Motor neuron (in vitro differentiated cells): ENCODE data around the gene CFDP1. TPM values are rescaled to one million over a fixed set of nuclear protein-coding genes. Genes with fewer than 3 reads are reported as not detected.
"Not testable (repeated sequence)": the region's sequence is repeated elsewhere in the genome, so short reads cannot be mapped to it uniquely, and the experiment has no call there.

Experiments
- ATAC-seq, 8 experiments: fragments of 200-7000 bp; cut with Tn5 transposase; replicated peaks in 6 of 8; 2 replicates each; pipeline ENCODE4 v1.8.0; 2021; ENCODE audit warnings: mild to moderate bottlenecking in 8 of 8, moderate library complexity in 8 of 8
- H3K27ac ChIP-seq, 2 donors: fragments of 250-450 bp; sonication (Bioruptor Pico); 2 replicates each; pipeline ENCODE4 v1.9.0; 2021; ENCODE audit warnings: antibody characterized with exemption in 2 of 2, mild to moderate bottlenecking in 2 of 2, moderate library complexity in 1 of 2
- H3K4me1 ChIP-seq, 2 donors: fragments of 250-450 bp; sonication (Bioruptor Pico); replicated peaks in 1 of 2; 2 replicates each; pipeline ENCODE4 v1.6.1; 2021; ENCODE audit warnings: antibody characterized with exemption in 2 of 2, mild to moderate bottlenecking in 2 of 2, moderate library complexity in 1 of 2
- H3K4me3 ChIP-seq, 5 donors: fragments of 250-450 bp; sonication (Bioruptor Pico); 2 replicates each; pipeline ENCODE4 v1.9.0; 2021; ENCODE audit warnings: antibody characterized with exemption in 5 of 5, mild to moderate bottlenecking in 5 of 5, moderate library complexity in 4 of 5
- WGBS, 10 experiments: fragments of 450-650 bp; shearing (Covaris generic); methylation state at CpG; one replicate each; pipeline ENCODE4 v1.0.0; 2022; 5-methylcytosine and 5-hydroxymethylcytosine counted together
- in situ Hi-C, 9 experiments: fragments of 400-800 bp; cut with MboI; loops; one replicate each; pipeline ENCODE4 v1.15.0; 2021; ENCODE audit warnings: low sequenced_read_pairs in 9 of 9, low pct_unique_long_range_greater_than_20kb in 2 of 9; ENCODE audit not compliant: unreplicated experiment in 9 of 9
- total RNA-seq, 8 experiments: library from RNA; unstranded; fragments of 300-600 nt; gene quantifications; 2 replicates each; pipeline versions ENCODE4 v1.2.3 to v1.2.4, GENCODE V29; 2022

The CFDP1 gene
- total RNA-seq, 8 experiments from 2014 or later: 43.5 to 130 (median 107) TPM

DNA sequence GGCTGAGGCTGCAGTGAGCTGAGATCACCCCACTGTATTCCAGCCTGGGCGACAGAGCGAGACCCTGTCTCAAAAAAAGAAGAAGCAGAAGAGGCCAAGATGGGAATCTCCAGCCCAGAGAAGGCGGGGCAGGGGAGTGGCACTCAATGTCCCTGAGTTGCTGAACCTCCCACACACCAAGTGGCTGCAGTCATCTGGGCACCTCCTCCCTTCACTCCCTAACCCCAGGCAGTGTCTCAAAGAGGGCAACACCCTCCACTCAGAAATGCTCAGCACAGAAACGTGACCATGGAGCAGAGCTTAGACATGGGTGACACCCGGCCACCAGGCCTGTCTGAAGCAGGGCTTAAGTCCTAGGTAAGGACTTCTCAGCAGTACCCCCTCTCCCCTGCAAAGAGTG lies 145.6 kb downstream of the CFDP1 start:
- ATAC-seq: peak in 3 of 8 experiments; percentile 96 to 98 (median 98)

DNA sequence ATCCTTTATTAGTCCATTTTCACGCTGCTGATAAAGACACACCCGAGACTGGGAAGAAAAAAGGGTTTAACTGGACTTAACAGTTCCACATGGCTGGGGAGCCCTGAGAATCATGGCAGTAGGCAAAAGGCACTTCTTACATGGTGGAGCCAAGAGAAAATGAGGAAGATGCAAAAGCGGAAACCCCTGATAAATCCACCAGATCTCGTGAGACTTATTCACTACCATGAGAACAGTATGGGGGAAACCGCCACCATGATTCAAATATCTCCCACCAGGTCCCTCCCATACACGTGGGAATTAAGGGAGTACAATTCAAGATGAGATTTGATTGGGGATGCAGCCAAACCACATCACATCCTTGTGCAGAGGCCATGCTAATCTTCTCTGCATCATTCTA lies 146.9 kb downstream of the CFDP1 start:
- no peak overlapping the region for H3K27ac ChIP-seq
- H3K4me1 ChIP-seq: peaks cover 11 to 13% of the 10 kb centered on the region in 2 donors
- ATAC-seq: no peak
- 56 to 100% (median 89%) methylated on average over 1 to 6 of the region's 6 CpGs for WGBS, 10 experiments
- no peak overlapping the region for H3K4me3 ChIP-seq
- in situ Hi-C loops: no loop called here

More for the DNA sequence above, 145.6 kb downstream of the CFDP1 start:
- Histone ChIP-seq H3K4me3 (no peak overlapping the region), H3K27ac (no peak overlapping the region), H3K4me1 (peaks cover 6% of the 10 kb centered on the region in 2 donors)
- 40 to 100% (median 100%) methylated on average over 2 to 3 of the region's 5 CpGs; no CpG with 5 or more reads in 7 of the 10 experiments for WGBS, 10 experiments
- in situ Hi-C loops: no loop called here

DNA sequence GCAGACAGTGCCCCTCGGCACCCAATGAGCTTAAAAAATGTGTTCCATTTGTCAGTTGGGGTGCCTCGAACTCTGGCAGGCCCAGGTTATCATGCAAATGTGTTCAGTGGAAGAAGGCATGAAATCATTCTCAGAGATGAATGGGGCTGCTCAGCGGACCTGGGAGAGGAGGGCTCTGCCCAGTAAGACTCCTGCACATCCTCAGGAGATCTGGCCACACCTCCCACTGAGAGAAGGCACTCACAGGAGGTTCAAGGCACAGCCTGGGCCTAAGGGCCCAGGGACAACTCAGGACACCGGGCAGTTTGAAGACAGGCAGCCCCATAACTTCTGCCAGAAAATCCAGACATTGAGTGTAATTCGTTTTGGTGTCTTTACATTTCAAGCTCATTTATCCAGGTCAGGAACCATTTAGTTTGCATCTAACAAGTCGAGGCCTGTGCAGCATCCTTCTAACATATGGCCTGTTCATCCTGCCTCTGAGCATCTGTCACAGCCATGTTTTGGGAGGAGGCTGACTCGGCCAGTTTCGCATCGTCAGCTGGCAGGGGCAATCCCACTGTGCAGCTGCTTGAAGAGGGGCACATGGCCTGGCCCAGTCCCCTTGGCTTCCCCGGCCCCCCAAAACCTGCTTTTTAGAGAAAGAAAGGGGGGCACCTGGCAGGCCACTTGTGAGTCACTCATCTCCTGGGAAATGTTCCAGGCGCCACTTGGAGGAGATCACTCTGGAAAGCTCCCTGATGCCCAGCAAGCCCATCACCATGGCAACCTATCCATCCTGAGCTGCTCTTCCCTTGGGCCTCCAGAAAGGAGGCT lies 150.6 kb downstream of the CFDP1 start:
- H3K4me3 ChIP-seq: no peak overlapping the region
- peak in 5 of 8 experiments; percentile 36 to 53 (median 42) for ATAC-seq
- peaks cover 11 to 13% of the 10 kb centered on the region in 2 donors for H3K4me1 ChIP-seq
- in situ Hi-C loops: no loop called here
- WGBS, 10 experiments: 50 to 100% (median 95%) methylated on average over 1 to 3 of the region's 11 CpGs; no CpG with 5 or more reads in 4 of the 10 experiments
- peak overlapping the region in 1 of 2 donors; percentile 70 for H3K27ac ChIP-seq

DNA sequence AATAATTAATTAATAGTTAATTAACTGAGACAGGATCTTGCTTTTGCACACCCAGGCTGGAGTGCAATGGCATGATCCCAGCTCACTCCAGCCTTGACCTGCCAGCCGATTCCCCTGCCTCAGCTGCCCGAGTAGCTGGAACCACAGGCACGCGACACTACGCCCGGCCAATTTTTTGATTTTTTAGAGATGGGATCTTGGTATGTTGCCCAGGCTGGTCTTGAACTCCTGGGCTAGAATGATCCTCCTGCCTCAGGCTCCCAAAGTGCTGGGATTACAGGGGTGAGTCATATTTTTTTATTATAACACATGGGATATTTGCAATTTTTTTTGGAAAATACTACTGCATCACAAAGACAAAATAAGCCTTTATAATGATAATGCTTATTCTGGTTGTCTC lies 151.5 kb downstream of the CFDP1 start:
- WGBS, 10 experiments: 100% methylated on average over 3 of the region's 6 CpGs; no CpG with 5 or more reads in 9 of the 10 experiments
- Histone ChIP-seq H3K4me3 (no peak overlapping the region), H3K4me1 (peaks cover 11 to 13% of the 10 kb centered on the region in 2 donors), H3K27ac (no peak overlapping the region)
- ATAC-seq: no peak
- in situ Hi-C loops: no loop called here

DNA sequence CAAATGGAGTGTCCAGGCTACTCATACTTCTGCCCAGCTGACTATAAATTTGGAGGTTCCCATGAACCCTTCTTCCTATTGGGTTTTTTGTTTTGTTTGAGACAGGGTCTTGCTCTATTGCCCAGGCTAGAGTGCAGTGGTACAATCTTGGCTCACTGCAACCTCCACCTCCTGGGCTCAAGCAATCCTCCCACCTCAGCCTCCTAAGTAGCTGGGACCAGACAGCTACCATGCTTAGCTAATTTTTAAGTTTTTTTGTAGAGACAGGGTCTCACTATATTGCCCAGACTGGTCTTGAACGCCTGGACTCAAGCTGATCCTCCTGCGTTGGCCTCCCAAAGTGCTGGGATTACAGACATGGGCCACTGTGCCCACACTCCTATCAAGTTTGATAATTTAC lies 152.3 kb downstream of the CFDP1 start:
- H3K27ac ChIP-seq, in situ Hi-C loops: not testable (repeated sequence)

DNA sequence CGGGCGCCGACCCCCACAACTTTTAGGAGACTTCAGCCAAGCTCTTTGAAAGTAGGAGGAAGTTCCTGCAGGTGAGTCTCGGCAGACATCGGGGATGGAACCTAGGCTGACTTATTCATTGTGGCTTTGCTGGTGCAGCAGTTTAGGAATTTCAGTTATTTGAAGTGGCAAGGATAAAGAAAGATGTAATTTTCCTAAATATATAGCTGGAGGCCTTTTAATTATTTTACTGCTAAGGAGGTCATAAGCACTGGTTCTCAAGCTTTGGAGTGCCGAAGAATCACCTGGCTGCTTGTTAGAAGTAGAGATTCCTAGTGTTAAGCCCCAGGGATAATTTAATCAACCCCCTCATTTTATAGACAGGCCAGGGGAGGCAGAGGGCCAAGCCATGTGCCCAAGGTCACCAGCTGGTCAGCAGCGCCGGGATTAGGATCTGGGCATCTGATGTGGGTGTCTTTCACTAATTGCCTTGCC lies 152.9 kb downstream of the CFDP1 start:
- Histone ChIP-seq H3K4me3 (no peak overlapping the region), H3K4me1 (peaks cover 11 to 13% of the 10 kb centered on the region in 2 donors), H3K27ac (no peak overlapping the region)
- in situ Hi-C loops: no loop called here
- WGBS, 10 experiments: 80 to 100% (median 90%) methylated on average over 1 to 8 of the region's 8 CpGs; no CpG with 5 or more reads in 1 of the 10 experiments
- no peak for ATAC-seq

More for the DNA sequence above, 152.3 kb downstream of the CFDP1 start:
- not testable (repeated sequence) for ATAC-seq, H3K4me3 ChIP-seq
- H3K4me1 ChIP-seq: peaks cover 11 to 13% of the 10 kb centered on the region in 2 donors
- WGBS, 10 experiments: 100% methylated on average over 1 to 2 of the region's 2 CpGs; no CpG with 5 or more reads in 6 of the 10 experiments

DNA sequence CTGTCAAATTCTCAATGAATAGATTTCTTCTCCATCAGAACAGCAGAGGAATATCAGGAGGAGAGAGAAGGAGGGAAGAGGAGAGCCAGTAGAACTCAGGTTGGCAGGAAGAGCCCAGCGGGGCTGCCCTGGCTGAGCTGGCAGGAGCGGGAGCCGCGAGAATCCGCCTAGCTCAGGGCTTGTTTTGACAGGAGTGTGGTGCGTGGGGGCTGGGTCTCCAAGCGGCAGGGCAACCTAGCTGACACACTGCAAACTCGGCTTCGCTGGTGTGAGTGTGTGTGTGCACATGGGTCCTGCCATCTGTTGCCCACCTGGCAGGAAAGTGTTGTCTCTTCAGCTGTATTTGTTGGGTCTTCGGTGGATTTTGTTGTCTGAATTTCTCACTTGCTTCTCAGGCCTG lies 154.0 kb downstream of the CFDP1 start:
- 11 to 80% (median 50%) methylated on average over 1 to 10 of the region's 10 CpGs; no CpG with 5 or more reads in 3 of the 10 experiments for WGBS, 10 experiments
- ATAC-seq: peak in 2 of 8 experiments; percentile 38 to 65
- no peak overlapping the region for H3K27ac ChIP-seq

DNA sequence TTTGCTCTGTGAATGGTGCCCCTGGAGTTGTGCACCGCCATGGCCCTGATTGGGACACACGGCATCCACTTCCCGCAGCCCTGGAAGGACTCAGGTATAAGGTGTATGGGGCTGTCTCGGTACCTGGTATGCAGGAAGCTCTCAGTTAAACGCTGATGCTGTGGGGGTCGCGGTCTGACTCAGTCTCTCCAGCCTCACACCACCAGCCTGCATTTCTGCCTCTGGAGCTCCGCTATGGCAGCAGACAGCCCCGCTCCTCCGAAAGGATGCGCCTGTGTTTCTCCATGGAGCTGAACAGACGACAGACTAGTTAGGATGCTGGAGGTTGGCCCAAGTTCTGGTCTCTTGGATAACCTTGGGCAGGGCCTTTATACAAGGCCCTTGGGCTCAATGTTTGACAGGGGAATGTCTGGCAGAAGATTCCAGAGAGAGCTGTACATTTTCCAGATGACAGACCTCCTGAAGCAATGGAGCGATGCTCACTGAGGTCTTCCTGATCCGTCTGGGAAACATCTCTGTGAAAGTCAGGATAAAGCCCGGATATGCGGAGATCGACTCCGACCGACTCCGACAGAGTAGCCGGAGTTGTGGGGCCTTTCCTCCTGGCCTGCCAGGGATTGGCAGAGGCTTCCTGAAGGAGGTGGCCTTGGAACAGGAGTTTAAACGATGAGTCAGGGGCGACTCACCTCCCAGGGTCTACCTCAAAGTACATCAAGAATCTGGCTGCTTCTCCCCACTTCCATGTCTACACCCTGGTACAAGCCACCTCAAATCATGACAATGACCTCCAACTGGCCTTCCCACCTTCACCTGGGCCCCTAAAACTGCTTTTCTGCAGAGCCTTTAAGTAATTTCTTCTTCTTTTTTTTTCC lies 160.0 kb downstream of the CFDP1 start:
- in situ Hi-C loops: no loop called here
- ATAC-seq: no peak
- 40 to 93% (median 87%) methylated on average over 1 to 17 of the region's 23 CpGs; no CpG with 5 or more reads in 6 of the 10 experiments for WGBS, 10 experiments

More for the DNA sequence above, 154.0 kb downstream of the CFDP1 start:
- peaks cover 11 to 13% of the 10 kb centered on the region in 2 donors for H3K4me1 ChIP-seq
- in situ Hi-C loops: no loop called here
- no peak overlapping the region for H3K4me3 ChIP-seq

DNA sequence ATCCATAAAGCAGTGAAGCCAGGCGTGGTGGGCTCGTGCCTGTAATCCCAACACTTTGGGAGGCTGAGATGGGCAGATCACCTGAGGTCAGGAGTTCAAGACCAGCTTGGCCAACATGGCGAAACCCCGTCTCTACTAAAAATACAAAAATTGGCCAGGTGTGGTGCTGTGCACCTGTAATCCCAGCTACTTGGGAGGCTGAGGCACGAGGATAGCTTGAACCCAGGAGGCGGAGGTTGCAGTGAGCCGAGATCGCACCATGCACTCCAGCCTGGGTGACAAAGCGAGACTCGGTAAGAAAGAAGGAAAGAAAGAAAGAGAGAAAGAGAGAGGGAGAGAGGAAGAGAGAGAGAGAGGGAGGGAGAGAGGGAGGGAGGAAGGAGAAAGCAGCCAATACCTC lies 160.7 kb downstream of the CFDP1 start:
- H3K27ac ChIP-seq: peak overlapping the region in 1 of 2 donors; percentile 58
- in situ Hi-C loops, ATAC-seq, H3K4me3 ChIP-seq: not testable (repeated sequence)
- H3K4me1 ChIP-seq: peaks cover 9 to 10% of the 10 kb centered on the region in 2 donors
- 88 to 100% (median 94%) methylated on average over 2 to 6 of the region's 10 CpGs; no CpG with 5 or more reads in 3 of the 10 experiments for WGBS, 10 experiments

More for the DNA sequence above, 160.0 kb downstream of the CFDP1 start:
- Histone ChIP-seq H3K4me1 (peaks cover 9 to 10% of the 10 kb centered on the region in 2 donors), H3K4me3 (no peak overlapping the region), H3K27ac (no peak overlapping the region)

DNA sequence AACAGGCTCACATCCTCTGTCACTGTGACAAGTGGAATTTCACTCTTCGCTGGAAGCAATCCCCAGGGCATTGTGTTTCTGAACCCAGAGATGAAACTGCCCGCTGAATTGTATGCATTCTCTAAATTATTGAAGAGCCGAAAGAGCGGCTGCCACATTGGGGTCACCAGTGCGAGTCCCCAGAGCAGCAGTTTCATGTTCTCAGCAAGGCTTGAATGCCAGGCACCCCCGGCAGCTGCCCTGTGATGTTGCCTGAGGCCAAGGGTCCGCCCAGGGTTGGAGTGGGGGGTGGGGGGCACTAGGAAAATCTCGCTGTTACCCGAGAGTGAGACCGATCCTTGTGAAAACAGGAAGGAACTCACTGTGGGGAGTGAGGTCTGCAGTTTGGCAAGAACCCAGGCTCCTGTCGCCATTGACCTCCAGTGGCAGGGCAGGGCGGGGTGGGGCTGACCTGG lies 161.2 kb downstream of the CFDP1 start:
- 18 to 100% (median 80%) methylated on average over 1 to 3 of the region's 12 CpGs; no CpG with 5 or more reads in 5 of the 10 experiments for WGBS, 10 experiments
- in situ Hi-C loops: no loop called here
- ATAC-seq: peak in 4 of 8 experiments; percentile 44 to 87 (median 71)
- Histone ChIP-seq H3K4me1 (peaks cover 9 to 10% of the 10 kb centered on the region in 2 donors), H3K27ac (peak overlapping the region; percentile 20 to 58), H3K4me3 (no peak overlapping the region)

DNA sequence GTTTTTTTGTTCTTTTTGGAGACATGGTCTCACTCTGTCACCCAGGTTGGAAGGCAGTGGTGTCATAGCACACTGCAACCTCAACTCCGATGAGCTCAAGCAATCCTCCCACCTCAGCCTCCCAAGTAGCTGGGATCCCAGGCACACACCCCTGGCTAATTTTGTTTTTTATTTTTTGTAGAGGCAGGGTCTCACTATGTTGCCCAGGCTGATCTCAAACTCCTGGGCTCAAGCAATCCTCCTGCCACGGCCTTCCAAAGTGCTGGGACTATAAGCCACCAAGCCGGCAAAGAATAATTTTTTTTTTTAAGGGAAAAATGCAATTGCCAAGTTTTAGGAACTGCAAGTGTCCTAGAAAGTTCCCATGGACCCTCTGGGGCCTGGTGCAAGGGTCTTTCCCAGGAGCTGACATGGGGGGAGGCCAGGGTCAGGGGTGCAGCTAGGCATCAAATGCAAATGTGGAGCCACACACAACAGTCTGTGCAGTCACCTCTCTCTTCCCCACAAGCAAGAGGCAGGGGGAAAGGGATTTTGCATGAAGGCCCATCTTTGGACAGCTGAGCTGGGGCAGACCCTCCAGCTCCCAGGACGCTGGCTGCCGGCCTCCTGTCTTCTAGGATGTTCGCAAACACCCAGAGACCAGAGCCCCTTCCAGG lies 161.7 kb downstream of the CFDP1 start:
- ATAC-seq: peak in 1 of 8 experiments; percentile 77
- Histone ChIP-seq H3K4me1 (peaks cover 10 to 14% of the 10 kb centered on the region in 2 donors), H3K4me3 (no peak overlapping the region), H3K27ac (peak overlapping the region; percentile 20 to 58)
- WGBS, 10 experiments: 39 to 100% (median 91%) methylated on average over 1 to 3 of the region's 6 CpGs
- in situ Hi-C loops: no loop called here

DNA sequence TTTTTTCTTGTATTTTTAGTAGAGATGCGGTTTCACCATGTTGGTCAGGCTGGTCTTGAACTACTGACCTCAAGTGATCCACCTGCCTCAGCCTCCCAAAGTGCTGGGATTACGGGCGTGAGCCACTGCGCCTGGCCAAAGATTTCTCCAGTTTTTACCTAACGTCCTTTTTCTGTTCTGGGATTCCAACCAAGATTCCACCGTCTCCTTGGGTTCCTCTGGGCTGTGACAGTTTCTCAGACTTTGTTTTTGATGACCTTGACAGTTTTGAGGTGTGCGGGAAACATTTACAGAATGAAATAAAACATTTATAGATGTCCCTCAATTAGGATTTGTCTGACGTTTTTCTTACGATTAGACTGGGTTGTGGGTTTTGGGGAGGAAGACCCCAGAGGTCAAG lies 163.9 kb downstream of the CFDP1 start:
- H3K4me1 ChIP-seq: peaks cover 16 to 22% of the 10 kb centered on the region in 2 donors
- WGBS, 10 experiments: 85 to 100% (median 92%) methylated on average over 3 to 9 of the region's 9 CpGs; no CpG with 5 or more reads in 2 of the 10 experiments
- in situ Hi-C loops: not testable (repeated sequence)

More for the DNA sequence above, 163.9 kb downstream of the CFDP1 start:
- not testable (repeated sequence) for H3K27ac ChIP-seq, ATAC-seq, H3K4me3 ChIP-seq
